ENCODE measurements around the gene SKAP2. TPM values are rescaled to one million over a fixed set of nuclear protein-coding genes. Genes with fewer than 3 reads are reported as not detected.

SKAP2 gene
- total and polyA plus RNA-seq, 2 experiments from 2014 or later, result 2.5 to 4.4 TPM

- TF ChIP-seq REST (IDR thresholded peaks at IDR 0.05; ENCODE audit: unreplicated experiment) (no peak), CREB1 (CRISPR knock-in tag; IDR thresholded peaks at IDR 0.05; ENCODE audit: low read depth) (no peak), STAT1 (IDR thresholded peaks at IDR 0.05; ENCODE audit: unreplicated experiment) (no peak), ZNF114 (CRISPR knock-in tag; IDR thresholded peaks at IDR 0.05) (no peak)
These were observed 103.9 kb downstream of the SKAP2 start (continued) for GRCh38 chr7:26760501-26760900.

GRCh38 chr7:26759108-26759507 is 105.3 kb downstream of the SKAP2 start:
- no peak overlapping the region for H3K4me3 Mint-ChIP-seq
- DNase-seq (ENCODE audit: low spot score) (no peak), ATAC-seq (no peak)
- Histone ChIP-seq H3K79me2 (replicated peaks; ENCODE audit: insufficient read depth) (no peaks in the 10 kb centered on the region), H2AFZ (no peak overlapping the region), H3K9me2 (ENCODE audit: insufficient read depth) (no peaks in the 10 kb centered on the region), H4K20me1 (replicated peaks; ENCODE audit: insufficient read depth) (no peaks in the 10 kb centered on the region), H3K36me3 (ENCODE audit: insufficient read depth) (no peaks in the 10 kb centered on the region), H3K27ac (ENCODE audit: low read depth) (no peak overlapping the region), H3F3A (replicated peaks; ENCODE audit: low read depth) (no peaks in the 10 kb centered on the region), H3K4me3 (no peak overlapping the region), H3K27me3 (ENCODE audit: insufficient read depth) (no peaks in the 10 kb centered on the region), H3K4me2 (no peak overlapping the region), H3K4me1 (ENCODE audit: insufficient read depth) (no peaks in the 10 kb centered on the region)
- no peak overlapping the region for H3K27ac Mint-ChIP-seq
- H3K9me3 Mint-ChIP-seq, result peaks cover 6% of the 10 kb centered on the region; the same call in 1 of the 3 replicates
- no peaks in the 10 kb centered on the region for H3K27me3 Mint-ChIP-seq (ENCODE audit: insufficient read depth, low read depth, poor library complexity)
- no peaks in the 10 kb centered on the region for H3K36me3 Mint-ChIP-seq (ENCODE audit: low read depth)
- H3K4me1 Mint-ChIP-seq, result no peaks in the 10 kb centered on the region
- TF ChIP-seq REST (IDR thresholded peaks at IDR 0.05; ENCODE audit: unreplicated experiment) (no peak), NANOG (IDR thresholded peaks at IDR 0.05; ENCODE audit: borderline replicate concordance) (no peak), STAT1 (IDR thresholded peaks at IDR 0.05; ENCODE audit: unreplicated experiment) (no peak), CREB1 (CRISPR knock-in tag; IDR thresholded peaks at IDR 0.05; ENCODE audit: low read depth) (no peak), ZNF331 (CRISPR knock-in tag; IDR thresholded peaks at IDR 0.05; ENCODE audit: low read depth) (no peak), JUNB (IDR thresholded peaks at IDR 0.05; ENCODE audit: unreplicated experiment) (no peak), EZH2phosphoT487 (IDR thresholded peaks at IDR 0.05; ENCODE audit: unreplicated experiment) (no peak), POLR2AphosphoS5 (IDR thresholded peaks at IDR 0.05; ENCODE audit: low read depth) (no peak), EZH2 (IDR thresholded peaks at IDR 0.05; ENCODE audit: low read depth, unreplicated experiment) (no peak), CTCF (conservative IDR thresholded peaks at IDR 0.05; ENCODE audit: low read depth in 2 of 2) (no peak)

Measured in GM23338 (cell line).